NB4 (cell line): Measurements from ENCODE around the gene ACSBG1.

Experiments
- POLR2A ChIP-seq: IDR thresholded peaks from 2 replicates; pipeline ENCODE4 v1.6.1; 2011; ENCODE audit warnings: mild to moderate bottlenecking; ENCODE audit not compliant: insufficient read length; ENCODE audit errors: extremely low read depth
- TF ChIP-seq, protein P1 (sequence below): IDR thresholded peaks from one replicate; pipeline ENCODE4 v1.5.1; 2012; ENCODE audit warnings: low read depth, low read length

DNA sequence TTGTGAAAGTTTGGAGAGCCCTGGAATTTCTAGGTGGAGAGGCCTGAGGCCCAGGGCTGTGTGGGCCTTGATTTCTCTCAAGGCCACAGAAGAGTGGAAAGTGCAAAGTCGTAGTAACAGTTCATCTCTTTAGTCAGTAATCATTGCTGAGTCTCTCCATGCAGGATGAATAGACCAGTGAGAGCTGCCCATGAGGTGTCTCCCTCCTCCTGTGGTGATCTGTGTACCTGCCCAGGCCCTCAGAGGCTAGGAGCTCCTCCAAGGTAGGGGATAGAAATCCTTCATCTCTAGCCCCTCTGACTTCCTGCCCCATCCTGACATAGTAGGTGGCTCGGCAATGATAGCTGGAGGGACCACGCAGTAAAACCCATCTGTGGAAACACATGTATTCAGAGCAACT, 92.0 kb downstream of the ACSBG1 start:
- TF ChIP-seq, protein P1, sequence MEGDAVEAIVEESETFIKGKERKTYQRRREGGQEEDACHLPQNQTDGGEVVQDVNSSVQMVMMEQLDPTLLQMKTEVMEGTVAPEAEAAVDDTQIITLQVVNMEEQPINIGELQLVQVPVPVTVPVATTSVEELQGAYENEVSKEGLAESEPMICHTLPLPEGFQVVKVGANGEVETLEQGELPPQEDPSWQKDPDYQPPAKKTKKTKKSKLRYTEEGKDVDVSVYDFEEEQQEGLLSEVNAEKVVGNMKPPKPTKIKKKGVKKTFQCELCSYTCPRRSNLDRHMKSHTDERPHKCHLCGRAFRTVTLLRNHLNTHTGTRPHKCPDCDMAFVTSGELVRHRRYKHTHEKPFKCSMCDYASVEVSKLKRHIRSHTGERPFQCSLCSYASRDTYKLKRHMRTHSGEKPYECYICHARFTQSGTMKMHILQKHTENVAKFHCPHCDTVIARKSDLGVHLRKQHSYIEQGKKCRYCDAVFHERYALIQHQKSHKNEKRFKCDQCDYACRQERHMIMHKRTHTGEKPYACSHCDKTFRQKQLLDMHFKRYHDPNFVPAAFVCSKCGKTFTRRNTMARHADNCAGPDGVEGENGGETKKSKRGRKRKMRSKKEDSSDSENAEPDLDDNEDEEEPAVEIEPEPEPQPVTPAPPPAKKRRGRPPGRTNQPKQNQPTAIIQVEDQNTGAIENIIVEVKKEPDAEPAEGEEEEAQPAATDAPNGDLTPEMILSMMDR, result no peak
- TF ChIP-seq POLR2A, result no peak
